Progenitor cell of endocrine pancreas (in vitro differentiated cells): Measurements from ENCODE around the gene SLC39A12. TPM values are rescaled to one million over a fixed set of nuclear protein-coding genes. Genes with fewer than 3 reads are reported as not detected.

Experiments used
- DNase-seq: peaks from one replicate; pipeline ENCODE4 v3.0.0; 2021; ENCODE audit warnings: low spot score; ENCODE audit not compliant: unreplicated experiment
- H3K27ac Mint-ChIP-seq: 2 replicates; pipeline ENCODE4 v1.8.0; 2021; ENCODE audit warnings: mild to moderate bottlenecking, moderate library complexity, mixed read lengths
- H3K27me3 Mint-ChIP-seq: 2 replicates; pipeline ENCODE4 v1.8.0; 2021; ENCODE audit warnings: mixed read lengths
- H3K36me3 Mint-ChIP-seq: 2 replicates; pipeline ENCODE4 v1.8.0; 2022; ENCODE audit warnings: mixed read lengths; ENCODE audit not compliant: insufficient read depth
- H3K4me1 Mint-ChIP-seq: 2 replicates; pipeline ENCODE4 v1.8.0; 2021; ENCODE audit warnings: low read depth, mixed read lengths
- H3K4me3 Mint-ChIP-seq: 2 replicates; pipeline ENCODE4 v1.8.0; 2021; ENCODE audit warnings: low read depth, mild to moderate bottlenecking, moderate library complexity, mixed read lengths
- H3K9me3 Mint-ChIP-seq: 2 replicates; pipeline ENCODE4 v1.8.0; 2021; ENCODE audit warnings: low read depth, mixed read lengths
- long read RNA-seq: library from polyadenylated mRNA; unstranded; transcript quantifications from one replicate; pipeline ENCODE4 v2.0.0, GENCODE V29; 2020
- total RNA-seq: library from RNA; stranded (reverse); gene quantifications from 2 replicates; pipeline ENCODE4 v1.2.1, GENCODE V29; 2021
- TF ChIP-seq, protein P1 (sequence below): fragments of 200-600 bp; sonication (generic); IDR thresholded peaks from one replicate; pipeline ENCODE4 v1.5.0; 2021; ENCODE audit warnings: antibody characterized with exemption, mild to moderate bottlenecking; ENCODE audit not compliant: unreplicated experiment

SLC39A12 gene
- not detected in 2 replicates for total RNA-seq
- long read RNA-seq, result 0 reads

DNA sequence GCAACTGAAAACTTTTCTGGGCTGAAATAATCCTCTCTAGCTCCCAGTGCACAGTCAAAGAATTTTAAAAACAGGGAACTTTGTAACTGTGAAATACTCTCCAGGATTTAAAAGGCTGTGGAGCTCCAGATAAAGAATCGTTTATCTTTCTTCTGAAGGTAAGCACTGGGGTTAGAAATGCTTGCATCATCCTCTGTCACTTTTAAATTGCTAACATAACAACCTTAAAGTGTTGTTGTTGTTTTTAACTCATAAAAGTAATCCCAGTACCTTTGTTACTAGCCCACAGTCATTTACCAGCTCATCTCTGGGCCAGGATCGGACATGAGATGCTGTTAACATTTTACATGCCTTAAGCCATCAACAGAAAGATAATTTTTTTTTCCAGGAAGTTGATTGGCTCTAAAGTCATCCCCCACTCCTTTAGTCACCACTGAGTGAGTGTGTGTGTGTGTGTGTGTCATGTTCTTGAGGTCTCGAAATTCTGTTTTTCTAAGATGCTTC lies at the start of gene SLC39A12:
Gene SLC39A12 (plus strand): TSS at position 51 of the 504 bp plus-strand sequence. CDS start 1,359 bp downstream, outside the sequence.
- peaks cover 9% of the 10 kb centered on the region for H3K27me3 Mint-ChIP-seq
- peaks cover 2% of the 10 kb centered on the region for H3K4me1 Mint-ChIP-seq
- no peaks in the 10 kb centered on the region for H3K9me3 Mint-ChIP-seq
- no peak within 1 kb of the TSS for H3K4me3 Mint-ChIP-seq
- TF ChIP-seq, protein P1, sequence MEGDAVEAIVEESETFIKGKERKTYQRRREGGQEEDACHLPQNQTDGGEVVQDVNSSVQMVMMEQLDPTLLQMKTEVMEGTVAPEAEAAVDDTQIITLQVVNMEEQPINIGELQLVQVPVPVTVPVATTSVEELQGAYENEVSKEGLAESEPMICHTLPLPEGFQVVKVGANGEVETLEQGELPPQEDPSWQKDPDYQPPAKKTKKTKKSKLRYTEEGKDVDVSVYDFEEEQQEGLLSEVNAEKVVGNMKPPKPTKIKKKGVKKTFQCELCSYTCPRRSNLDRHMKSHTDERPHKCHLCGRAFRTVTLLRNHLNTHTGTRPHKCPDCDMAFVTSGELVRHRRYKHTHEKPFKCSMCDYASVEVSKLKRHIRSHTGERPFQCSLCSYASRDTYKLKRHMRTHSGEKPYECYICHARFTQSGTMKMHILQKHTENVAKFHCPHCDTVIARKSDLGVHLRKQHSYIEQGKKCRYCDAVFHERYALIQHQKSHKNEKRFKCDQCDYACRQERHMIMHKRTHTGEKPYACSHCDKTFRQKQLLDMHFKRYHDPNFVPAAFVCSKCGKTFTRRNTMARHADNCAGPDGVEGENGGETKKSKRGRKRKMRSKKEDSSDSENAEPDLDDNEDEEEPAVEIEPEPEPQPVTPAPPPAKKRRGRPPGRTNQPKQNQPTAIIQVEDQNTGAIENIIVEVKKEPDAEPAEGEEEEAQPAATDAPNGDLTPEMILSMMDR, result no peak
- no peak for DNase-seq
- H3K36me3 Mint-ChIP-seq, result no peaks in the 10 kb centered on the region
- H3K27ac Mint-ChIP-seq, result no peak within 1 kb of the TSS

GRCh38 chr10:17904564-17904963 lies 47.2 kb upstream of the SLC39A12 start:
- TF ChIP-seq, protein P1, result no peak
- Mint-ChIP-seq H3K4me3 (no peak overlapping the region), H3K27ac (no peak overlapping the region), H3K9me3 (no peaks in the 10 kb centered on the region), H3K4me1 (peaks cover 14% of the 10 kb centered on the region), H3K36me3 (no peaks in the 10 kb centered on the region), H3K27me3 (peaks cover 21% of the 10 kb centered on the region)
- DNase-seq, result no peak

DNA sequence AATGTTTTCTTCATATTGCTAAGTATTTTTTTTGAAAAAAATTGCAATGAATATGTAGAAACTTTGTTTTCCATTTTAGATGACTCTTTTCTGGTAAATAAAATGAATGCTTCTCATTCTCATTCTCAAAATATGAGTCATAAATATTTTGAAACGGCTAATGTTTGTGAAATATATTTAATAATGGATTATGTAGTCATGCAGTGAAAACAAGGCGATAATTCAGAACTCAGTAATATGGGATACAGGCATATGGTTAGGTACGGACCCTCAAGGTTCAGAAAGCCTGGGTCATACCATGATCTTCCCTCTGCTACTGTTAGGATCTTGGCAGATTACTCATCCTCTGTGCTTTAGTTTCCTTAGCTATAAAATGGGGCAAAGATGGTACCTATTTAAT lies 46.2 kb upstream of the SLC39A12 start:
- H3K36me3 Mint-ChIP-seq, result no peaks in the 10 kb centered on the region
- H3K27me3 Mint-ChIP-seq, result peaks cover 21% of the 10 kb centered on the region
- peaks cover 14% of the 10 kb centered on the region for H3K4me1 Mint-ChIP-seq
- no peak for DNase-seq
- TF ChIP-seq, protein P1, result no peak
- H3K4me3 Mint-ChIP-seq, result no peak overlapping the region
- no peaks in the 10 kb centered on the region for H3K9me3 Mint-ChIP-seq
- no peak overlapping the region for H3K27ac Mint-ChIP-seq

DNA sequence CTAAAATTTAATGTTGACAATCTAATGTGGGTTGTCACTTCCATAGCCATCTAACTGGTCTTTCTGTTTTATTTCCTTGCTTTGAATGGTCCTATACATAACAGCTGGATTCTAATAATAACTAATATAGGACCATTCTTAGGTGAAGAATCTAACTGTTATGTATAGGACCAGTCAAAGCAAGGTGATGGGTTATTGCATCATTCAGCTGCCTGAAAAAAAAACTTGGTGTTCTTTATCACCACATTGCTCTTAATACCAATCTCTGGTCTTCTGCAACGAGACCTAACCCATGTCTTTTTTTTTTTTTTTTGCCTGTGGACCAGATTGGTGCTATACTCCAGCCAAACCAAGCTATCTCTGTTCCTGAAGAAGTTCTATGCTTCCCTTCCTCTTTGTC lies 45.7 kb upstream of the SLC39A12 start:
- Mint-ChIP-seq H3K27ac (peak overlapping the region; percentile 5), H3K36me3 (no peaks in the 10 kb centered on the region), H3K4me3 (no peak overlapping the region), H3K27me3 (peaks cover 21% of the 10 kb centered on the region), H3K4me1 (peaks cover 11% of the 10 kb centered on the region), H3K9me3 (no peaks in the 10 kb centered on the region)
- TF ChIP-seq, protein P1, result no peak
- DNase-seq, result no peak

DNA sequence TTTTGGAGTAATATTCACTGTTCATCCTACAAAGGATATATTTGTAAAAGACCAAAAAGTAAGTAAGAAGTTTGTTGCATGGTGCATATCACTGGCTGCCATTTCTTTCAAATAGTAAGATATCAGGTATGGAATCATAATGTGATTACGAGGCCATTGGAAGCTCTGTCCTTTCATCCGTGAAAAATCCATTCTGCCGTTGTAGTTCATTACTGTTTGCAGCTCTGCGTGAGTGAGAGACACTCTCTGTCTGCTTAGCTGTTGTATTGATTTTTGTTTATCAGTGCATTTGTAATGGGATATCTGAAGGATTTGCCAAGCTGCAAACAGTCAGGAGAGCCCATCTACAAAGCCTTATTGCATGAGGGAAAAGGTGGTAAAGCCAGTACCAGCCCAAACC lies 44.1 kb upstream of the SLC39A12 start:
- peaks cover 11% of the 10 kb centered on the region for H3K4me1 Mint-ChIP-seq
- TF ChIP-seq, protein P1, result no peak
- no peak for DNase-seq
- peaks cover 1% of the 10 kb centered on the region for H3K36me3 Mint-ChIP-seq
- H3K27ac Mint-ChIP-seq, result no peak overlapping the region
- H3K27me3 Mint-ChIP-seq, result peaks cover 21% of the 10 kb centered on the region
- H3K9me3 Mint-ChIP-seq, result peaks cover 6% of the 10 kb centered on the region
- peak overlapping the region; percentile 23 for H3K4me3 Mint-ChIP-seq
